ENCODE results near the gene PRDM15.

GRCh38 chr21:41884501-41885030 lies 5.4 kb upstream of the PRDM15 start:
- TF ChIP-seq, protein P1, sequence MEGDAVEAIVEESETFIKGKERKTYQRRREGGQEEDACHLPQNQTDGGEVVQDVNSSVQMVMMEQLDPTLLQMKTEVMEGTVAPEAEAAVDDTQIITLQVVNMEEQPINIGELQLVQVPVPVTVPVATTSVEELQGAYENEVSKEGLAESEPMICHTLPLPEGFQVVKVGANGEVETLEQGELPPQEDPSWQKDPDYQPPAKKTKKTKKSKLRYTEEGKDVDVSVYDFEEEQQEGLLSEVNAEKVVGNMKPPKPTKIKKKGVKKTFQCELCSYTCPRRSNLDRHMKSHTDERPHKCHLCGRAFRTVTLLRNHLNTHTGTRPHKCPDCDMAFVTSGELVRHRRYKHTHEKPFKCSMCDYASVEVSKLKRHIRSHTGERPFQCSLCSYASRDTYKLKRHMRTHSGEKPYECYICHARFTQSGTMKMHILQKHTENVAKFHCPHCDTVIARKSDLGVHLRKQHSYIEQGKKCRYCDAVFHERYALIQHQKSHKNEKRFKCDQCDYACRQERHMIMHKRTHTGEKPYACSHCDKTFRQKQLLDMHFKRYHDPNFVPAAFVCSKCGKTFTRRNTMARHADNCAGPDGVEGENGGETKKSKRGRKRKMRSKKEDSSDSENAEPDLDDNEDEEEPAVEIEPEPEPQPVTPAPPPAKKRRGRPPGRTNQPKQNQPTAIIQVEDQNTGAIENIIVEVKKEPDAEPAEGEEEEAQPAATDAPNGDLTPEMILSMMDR (IDR thresholded peaks at IDR 0.05): no peak
- no peak for TF ChIP-seq POLR2AphosphoS5 (IDR thresholded peaks at IDR 0.05)
- no peak for TF ChIP-seq POLR2A (IDR thresholded peaks at IDR 0.05)
